GM19324 (cell line): ENCODE results near the gene TLK1.

ENCODE experiments used
- ATAC-seq: cut with Tn5 transposase; IDR thresholded peaks from one replicate; pipeline ENCODE4 v1.9.1; 2021; ENCODE audit warnings: mild to moderate bottlenecking, moderate library complexity; ENCODE audit not compliant: unreplicated experiment, low FRiP score

Gene TLK1

DNA sequence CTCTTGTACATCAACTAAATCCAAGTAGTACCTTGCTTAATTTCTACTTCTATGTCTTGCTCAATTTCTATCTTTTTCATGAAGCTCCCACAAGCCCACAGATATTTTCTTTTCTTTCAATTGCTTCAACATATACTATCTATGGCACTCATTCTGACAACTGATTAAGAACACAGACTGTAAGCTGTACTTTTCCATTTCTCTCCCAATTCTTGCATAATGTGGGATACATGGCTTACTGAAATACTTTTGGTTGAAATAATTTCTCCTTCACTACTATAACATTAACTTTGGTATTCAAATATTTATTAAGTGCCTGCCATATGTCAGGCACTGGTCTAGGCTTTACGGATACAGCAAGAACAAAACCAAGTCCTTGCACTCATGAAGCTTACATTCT, 146.8 kb downstream of the TLK1 start:
- ATAC-seq: no peak

GRCh38 chr2:171009386-171009785, 151.3 kb downstream of the TLK1 start:
- no peak for ATAC-seq

DNA sequence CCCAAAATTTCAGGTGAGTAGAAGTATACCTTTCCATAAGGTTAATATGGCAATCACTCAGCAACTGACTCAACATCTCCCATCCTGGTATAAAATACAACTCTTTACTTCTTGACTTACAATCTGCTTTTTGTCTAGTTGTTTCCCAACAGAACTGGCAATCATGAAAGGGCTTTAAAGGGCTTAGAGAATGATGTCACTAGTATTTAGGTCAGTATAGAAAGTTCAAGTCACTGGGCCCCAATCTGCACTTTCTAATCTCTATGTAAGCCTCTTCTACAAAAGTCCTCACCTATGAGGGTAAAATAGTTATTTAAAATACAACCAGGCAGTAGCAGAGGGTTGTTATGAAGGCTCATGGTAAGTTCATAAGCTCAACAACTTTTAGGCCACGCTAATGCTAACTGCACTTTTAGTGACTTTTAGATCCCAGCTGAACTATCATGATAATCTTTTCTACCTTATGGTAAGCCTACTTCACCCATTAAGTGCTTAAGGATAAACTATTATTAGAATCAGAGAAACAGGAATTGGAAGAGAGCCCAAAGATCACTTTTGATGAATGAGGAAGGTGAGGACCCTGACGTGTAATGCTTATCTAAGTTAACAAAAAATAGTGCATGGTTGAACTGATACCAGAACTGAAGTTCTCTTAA, 152.0 kb downstream of the TLK1 start:
- no peak for ATAC-seq

GRCh38 chr2:171004833-171005232, 155.9 kb downstream of the TLK1 start:
- ATAC-seq: no peak

GRCh38 chr2:171004363-171004762, 156.3 kb downstream of the TLK1 start:
- ATAC-seq: no peak

DNA sequence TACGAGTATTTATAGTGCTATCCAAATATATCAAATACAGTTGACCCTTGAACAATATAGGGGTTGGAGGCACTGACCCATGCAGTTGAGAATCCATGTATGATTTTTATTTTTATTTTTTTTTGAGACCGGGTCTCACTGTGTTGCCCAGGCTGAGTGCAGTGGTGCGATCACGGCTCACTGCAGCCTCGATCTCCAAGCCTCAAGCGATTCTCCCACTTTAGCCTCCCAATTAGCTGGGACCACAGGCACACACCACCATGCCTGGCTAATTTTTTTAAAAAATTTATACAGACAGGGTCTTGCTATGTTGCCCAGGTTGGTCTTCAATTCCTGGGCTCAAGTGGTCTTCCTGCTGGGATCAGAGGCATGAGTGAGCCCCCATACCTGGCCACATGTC, 161.0 kb downstream of the TLK1 start:
- ATAC-seq: no peak

- ATAC-seq: no peak
Observed at GRCh38 chr2:170997893-170998597, 162.6 kb downstream of the TLK1 start.

GRCh38 chr2:170996316-170996715, 164.4 kb downstream of the TLK1 start:
- no peak for ATAC-seq

- ATAC-seq: no peak
Observed at GRCh38 chr2:170991398-170992182, 169.1 kb downstream of the TLK1 start.

DNA sequence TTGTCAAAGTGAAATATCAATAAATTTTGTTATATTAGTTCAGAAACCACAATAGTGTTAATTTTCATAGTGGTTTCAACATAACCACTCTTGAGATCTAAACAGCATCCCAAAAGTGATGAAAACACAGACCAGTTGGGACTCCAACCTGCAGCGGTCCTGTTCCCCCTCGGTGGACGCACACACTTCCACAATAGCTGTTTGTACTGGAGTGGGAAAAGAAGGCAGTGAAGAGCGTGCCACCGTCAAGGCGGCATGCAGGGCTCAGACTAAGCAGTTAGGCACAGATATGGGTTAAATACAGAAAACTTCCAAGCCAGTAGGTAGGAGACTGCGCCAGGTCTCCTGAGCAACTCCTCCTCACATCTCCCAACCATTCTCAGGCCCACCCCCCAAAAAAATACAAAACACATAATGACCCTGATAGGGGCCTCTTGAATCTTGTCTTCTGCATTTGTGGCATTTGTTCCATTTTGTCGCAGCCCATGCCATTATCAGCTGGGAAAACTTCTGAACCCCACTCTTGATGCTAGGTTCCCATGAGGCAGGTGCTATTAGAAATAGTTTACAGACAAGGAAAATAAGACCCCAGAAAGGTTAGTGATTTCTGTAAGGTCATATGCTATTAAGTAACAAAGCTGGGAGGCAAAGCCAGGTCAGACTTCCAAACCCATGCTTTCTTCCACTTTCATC, 174.0 kb downstream of the TLK1 start:
- ATAC-seq: no peak

GRCh38 chr2:170985407-170985806, 175.3 kb downstream of the TLK1 start:
- ATAC-seq: no peak

- no peak for ATAC-seq
Observed at GRCh38 chr2:170984079-170984478, 176.6 kb downstream of the TLK1 start.

- no peak for ATAC-seq
Observed at GRCh38 chr2:170975943-170976270, 184.8 kb downstream of the TLK1 start.

GRCh38 chr2:170975127-170975942, 185.4 kb downstream of the TLK1 start:
- no peak for ATAC-seq

DNA sequence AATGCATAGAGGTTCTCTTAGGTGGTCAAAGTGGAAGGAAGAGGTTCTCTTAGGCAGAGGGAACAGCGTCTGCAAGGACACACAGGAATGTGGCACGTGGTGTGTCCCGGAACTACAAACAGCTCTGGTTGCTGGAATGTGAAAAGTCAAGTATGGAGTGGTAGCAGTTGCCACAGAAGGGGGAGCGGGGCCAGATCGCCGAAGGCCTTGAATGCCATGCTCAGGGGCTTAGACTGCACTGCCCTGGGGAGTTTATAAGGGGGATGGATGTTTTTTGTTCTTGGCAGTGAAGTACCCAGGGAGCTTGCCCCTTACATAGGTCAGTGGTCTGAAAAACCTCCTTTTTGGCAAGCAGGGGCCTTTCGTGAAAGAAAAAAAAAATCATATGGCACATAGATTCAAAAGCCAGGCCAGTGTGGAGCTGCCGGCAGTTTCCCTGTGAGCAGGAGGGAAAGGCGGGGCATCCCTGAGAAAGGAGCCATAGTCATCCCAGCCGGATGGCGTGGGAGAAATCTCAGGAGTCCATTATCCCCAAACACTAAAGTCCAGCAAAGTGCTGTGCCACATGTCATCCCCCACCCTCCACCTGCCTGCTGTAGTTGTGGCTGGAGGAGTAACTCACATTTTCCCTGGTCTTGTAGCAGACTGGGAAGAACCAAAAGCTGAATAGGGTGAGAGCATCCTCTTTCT, 186.2 kb downstream of the TLK1 start:
- ATAC-seq: no peak

- peak; percentile 96 for ATAC-seq
Observed at GRCh38 chr2:170973492-170974303, 187.0 kb downstream of the TLK1 start.

- ATAC-seq: no peak
Observed at GRCh38 chr2:170973225-170973491, 187.5 kb downstream of the TLK1 start.

DNA sequence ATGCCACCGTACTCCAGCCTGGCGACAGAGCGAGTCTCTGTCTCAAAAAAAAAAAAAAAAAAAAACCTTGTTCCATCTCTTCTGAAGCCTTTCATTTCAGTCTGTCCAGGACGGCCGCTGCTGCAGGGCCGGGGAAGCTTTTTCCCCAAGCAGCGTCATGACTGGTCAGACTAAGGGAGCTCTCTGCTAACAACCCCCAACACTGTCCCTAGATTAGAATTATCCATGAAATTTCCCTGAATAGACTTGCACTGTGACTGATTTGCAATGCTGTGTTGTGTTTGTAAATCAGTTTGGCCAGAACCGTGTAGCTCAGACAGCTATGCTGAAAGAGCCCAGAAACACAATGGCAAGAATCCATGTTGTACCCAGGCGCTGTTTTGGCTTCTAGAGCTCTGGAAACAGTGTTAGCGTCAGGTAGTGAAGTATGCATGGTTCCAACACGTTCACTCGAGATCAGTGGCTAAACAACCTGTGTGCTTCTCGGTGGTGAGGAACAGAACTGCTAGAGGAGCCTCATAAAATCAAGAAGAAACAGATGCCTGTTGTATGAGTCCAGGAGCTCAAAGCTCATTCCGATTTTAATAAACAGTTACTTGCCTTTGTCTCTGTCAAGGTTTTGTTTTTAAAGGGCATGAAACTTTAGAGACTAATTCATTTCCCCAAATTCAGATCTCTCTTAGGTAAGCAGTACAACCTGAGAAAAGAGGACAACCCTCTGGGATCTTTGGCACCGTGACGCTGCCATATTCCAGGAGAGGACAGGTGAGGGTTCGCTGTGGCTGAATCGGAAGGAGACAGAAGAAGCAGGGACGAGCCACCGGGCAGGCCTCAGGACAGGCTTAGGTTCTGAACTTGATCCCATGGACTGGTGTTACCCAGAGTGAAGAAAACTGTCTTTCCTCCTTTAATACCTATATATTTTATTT, 188.1 kb downstream of the TLK1 start:
- ATAC-seq: no peak
